ENCODE measurements around the gene ANKRD36B.
"Not testable (repeated sequence)": the region's sequence is repeated elsewhere in the genome, so short reads cannot be mapped to it uniquely, and the experiment has no call there.

DNA sequence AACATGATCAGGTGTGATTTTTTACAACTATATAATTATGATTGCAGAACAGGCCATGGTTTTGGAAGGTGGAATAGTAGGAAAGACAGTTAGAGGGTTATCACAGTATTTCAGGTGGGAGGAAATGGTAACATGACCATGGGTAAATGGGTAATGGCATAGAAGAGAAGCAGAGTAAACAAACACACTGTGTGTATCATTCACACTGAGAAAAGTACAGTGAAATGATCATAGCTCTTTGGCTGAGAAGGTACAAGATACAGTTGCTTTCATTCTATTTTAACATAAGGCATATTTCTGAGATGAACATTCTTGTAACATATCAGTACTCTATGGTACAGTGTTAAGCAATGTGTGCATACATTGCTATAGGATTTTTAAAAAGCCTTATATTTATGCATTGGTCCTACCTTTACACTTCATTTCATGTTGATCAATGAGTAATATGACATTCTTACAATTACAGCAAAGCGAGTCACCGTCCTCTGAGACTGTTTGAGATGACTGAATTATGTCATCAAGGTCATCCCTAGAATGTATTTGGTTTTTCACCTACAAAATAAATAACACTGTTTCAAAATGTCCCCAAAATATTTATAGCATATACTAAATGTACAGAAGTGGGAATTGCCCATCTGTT, 66.6 kb downstream of the ANKRD36B start:
- TF ChIP-seq, protein P1, sequence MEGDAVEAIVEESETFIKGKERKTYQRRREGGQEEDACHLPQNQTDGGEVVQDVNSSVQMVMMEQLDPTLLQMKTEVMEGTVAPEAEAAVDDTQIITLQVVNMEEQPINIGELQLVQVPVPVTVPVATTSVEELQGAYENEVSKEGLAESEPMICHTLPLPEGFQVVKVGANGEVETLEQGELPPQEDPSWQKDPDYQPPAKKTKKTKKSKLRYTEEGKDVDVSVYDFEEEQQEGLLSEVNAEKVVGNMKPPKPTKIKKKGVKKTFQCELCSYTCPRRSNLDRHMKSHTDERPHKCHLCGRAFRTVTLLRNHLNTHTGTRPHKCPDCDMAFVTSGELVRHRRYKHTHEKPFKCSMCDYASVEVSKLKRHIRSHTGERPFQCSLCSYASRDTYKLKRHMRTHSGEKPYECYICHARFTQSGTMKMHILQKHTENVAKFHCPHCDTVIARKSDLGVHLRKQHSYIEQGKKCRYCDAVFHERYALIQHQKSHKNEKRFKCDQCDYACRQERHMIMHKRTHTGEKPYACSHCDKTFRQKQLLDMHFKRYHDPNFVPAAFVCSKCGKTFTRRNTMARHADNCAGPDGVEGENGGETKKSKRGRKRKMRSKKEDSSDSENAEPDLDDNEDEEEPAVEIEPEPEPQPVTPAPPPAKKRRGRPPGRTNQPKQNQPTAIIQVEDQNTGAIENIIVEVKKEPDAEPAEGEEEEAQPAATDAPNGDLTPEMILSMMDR (IDR thresholded peaks at IDR 0.05): not testable (repeated sequence)
- not testable (repeated sequence) for TF ChIP-seq POLR2A (IDR thresholded peaks at IDR 0.05)
